ENCODE measurements around the gene GOLGA3.

- TF ChIP-seq EZH2phosphoT487 (IDR thresholded peaks at IDR 0.05; ENCODE audit: borderline replicate concordance, low read length) (no peak), CTCF (conservative IDR thresholded peaks at IDR 0.05; ENCODE audit: low read depth, low read length) (no peak)
These were observed 69.3 kb downstream of the GOLGA3 start for GRCh38 chr12:132759359-132759758.
